ENCODE data around the gene HABP2.

HABP2 gene

DNA sequence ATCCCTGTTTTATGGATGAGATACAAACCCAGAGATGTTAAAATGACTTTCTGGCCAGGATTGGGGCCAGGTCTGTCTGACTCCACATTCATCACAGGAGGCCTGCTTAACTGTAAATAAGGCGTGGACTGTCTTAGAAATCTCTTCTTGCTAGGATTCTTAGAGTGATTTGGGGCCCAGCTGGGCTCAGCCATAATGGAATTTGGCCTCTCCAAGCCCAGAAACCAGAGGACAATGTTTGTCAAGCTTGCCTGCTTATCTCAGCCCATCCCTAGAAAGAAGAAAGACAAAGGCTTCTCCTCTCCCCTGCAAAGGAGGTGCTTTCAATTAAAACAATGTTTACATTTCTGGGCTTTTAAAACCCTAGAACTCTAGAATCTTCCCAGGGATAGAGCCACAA, 2.9 kb downstream of the HABP2 start:
- no peak overlapping the region for H3K4me3 ChIP-seq (ENCODE audit: low read depth, low read length)
- TF ChIP-seq, protein P1, sequence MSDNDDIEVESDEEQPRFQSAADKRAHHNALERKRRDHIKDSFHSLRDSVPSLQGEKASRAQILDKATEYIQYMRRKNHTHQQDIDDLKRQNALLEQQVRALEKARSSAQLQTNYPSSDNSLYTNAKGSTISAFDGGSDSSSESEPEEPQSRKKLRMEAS (IDR thresholded peaks at IDR 0.05; ENCODE audit: low read depth, low read length) = no peak
- no peak for DNase-seq (ENCODE audit: low read depth)

DNA sequence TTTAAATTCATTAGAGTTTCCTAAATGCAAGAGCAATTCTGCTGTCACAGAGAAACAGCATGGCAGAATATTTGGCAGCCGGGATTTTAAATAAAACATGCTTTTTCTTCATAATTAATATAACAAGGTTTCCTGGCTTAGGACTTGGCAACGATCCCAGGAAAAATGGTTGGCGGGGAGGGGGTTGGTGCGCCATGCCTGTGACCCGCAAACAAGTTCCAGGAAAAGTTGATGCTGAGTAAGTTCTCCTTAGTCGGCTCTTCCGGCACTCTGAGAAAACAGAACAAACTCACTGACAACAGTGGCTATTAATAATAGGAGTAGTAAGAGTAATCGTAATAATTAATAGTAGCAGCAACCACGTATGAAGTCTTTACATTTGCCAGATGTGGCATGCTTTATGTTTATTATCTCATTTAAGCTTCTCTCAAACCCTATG, 4.6 kb downstream of the HABP2 start:
- TF ChIP-seq MYC (IDR thresholded peaks at IDR 0.05; ENCODE audit: low read depth, low read length) (no peak), POLR2A (IDR thresholded peaks at IDR 0.05; ENCODE audit: extremely low read depth, insufficient read length) (no peak)
- TF ChIP-seq, protein P1 (IDR thresholded peaks at IDR 0.05; ENCODE audit: low read depth, low read length) = no peak
- TF ChIP-seq, protein P2, sequence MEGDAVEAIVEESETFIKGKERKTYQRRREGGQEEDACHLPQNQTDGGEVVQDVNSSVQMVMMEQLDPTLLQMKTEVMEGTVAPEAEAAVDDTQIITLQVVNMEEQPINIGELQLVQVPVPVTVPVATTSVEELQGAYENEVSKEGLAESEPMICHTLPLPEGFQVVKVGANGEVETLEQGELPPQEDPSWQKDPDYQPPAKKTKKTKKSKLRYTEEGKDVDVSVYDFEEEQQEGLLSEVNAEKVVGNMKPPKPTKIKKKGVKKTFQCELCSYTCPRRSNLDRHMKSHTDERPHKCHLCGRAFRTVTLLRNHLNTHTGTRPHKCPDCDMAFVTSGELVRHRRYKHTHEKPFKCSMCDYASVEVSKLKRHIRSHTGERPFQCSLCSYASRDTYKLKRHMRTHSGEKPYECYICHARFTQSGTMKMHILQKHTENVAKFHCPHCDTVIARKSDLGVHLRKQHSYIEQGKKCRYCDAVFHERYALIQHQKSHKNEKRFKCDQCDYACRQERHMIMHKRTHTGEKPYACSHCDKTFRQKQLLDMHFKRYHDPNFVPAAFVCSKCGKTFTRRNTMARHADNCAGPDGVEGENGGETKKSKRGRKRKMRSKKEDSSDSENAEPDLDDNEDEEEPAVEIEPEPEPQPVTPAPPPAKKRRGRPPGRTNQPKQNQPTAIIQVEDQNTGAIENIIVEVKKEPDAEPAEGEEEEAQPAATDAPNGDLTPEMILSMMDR (IDR thresholded peaks at IDR 0.05; ENCODE audit: low read depth, low read length) = no peak
- H3K4me3 ChIP-seq (ENCODE audit: low read depth, low read length) = no peak overlapping the region
- DNase-seq (ENCODE audit: low read depth) = no peak

DNA sequence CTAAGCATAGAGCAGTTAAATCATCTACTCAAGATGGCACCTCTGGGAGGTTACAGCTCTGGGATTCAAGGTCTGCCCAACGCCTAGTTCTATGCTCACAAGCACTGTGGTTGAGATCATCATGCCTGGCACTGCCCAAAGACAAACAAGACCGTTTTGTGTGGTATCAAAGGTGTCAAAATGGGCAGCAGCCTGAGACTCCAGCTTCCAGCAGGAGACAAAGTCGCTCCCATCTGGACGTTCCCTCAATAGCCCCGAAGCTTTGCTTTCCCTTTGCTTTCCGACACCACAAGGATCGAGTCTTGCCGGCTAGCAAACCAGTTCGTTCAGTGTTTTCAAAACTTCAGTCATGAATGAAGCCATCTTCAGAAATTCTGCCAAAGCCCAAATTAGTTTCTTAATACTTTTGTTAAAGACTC, 5.1 kb downstream of the HABP2 start:
- TF ChIP-seq, protein P1 (IDR thresholded peaks at IDR 0.05; ENCODE audit: low read depth, low read length) = no peak
- TF ChIP-seq MYC (IDR thresholded peaks at IDR 0.05; ENCODE audit: low read depth, low read length) (no peak), POLR2A (IDR thresholded peaks at IDR 0.05; ENCODE audit: extremely low read depth, insufficient read length) (no peak)
- TF ChIP-seq, protein P2 (IDR thresholded peaks at IDR 0.05; ENCODE audit: low read depth, low read length) = no peak
- no peak for DNase-seq (ENCODE audit: low read depth)
- no peak overlapping the region for H3K4me3 ChIP-seq (ENCODE audit: low read depth, low read length)

DNA sequence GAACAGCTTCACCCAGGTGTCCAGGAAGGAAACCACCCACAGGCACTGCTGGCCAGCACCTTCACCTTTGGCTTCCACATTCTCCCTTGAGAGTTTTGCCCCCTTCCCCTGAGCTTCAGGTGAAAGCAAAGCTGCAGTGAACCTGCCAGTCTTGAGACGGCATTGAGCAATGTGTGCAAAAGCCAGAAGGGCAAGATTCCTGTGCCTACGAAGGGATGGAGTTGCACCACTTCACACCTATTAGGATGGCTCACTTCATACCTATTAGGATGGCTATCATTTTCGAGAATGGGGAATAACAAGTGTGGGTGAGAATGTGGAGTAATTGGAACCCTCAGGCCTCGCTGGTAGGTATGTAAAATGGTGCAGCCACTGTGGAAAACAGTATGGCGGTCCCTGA, 7.2 kb downstream of the HABP2 start:
- H3K4me3 ChIP-seq (ENCODE audit: low read depth, low read length) = no peak overlapping the region
- DNase-seq (ENCODE audit: low read depth) = no peak
- TF ChIP-seq POLR2A (IDR thresholded peaks at IDR 0.05; ENCODE audit: extremely low read depth, insufficient read length) (no peak), MYC (IDR thresholded peaks at IDR 0.05; ENCODE audit: low read depth, low read length) (no peak)
- TF ChIP-seq, protein P1 (IDR thresholded peaks at IDR 0.05; ENCODE audit: low read depth, low read length) = no peak
- TF ChIP-seq, protein P2 (IDR thresholded peaks at IDR 0.05; ENCODE audit: low read depth, low read length) = no peak

DNA sequence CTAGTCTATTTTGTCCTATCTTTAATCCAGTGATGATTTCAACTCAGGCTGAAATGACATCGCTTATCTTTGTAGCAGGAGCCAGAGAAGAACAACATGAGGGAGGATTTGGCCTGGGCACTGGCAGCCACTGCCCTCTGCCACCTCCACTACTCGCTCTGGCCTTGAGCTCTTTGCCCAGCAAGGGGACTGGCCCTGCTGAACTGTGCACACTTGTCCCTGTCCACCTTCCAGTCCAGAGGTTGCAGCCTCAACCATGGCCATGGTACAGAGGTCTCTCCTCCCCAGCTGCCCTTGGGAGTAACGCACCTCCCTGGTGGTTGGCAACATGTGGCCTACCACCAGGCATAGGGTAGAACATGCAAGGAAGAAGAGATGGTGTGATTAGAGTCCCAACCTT, 8.4 kb downstream of the HABP2 start:
- TF ChIP-seq MYC (IDR thresholded peaks at IDR 0.05; ENCODE audit: low read depth, low read length) (no peak), POLR2A (IDR thresholded peaks at IDR 0.05; ENCODE audit: extremely low read depth, insufficient read length) (no peak)
- TF ChIP-seq, protein P2 (IDR thresholded peaks at IDR 0.05; ENCODE audit: low read depth, low read length) = no peak
- TF ChIP-seq, protein P1 (IDR thresholded peaks at IDR 0.05; ENCODE audit: low read depth, low read length) = no peak
- no peak for DNase-seq (ENCODE audit: low read depth)
- no peak overlapping the region for H3K4me3 ChIP-seq (ENCODE audit: low read depth, low read length)

DNA sequence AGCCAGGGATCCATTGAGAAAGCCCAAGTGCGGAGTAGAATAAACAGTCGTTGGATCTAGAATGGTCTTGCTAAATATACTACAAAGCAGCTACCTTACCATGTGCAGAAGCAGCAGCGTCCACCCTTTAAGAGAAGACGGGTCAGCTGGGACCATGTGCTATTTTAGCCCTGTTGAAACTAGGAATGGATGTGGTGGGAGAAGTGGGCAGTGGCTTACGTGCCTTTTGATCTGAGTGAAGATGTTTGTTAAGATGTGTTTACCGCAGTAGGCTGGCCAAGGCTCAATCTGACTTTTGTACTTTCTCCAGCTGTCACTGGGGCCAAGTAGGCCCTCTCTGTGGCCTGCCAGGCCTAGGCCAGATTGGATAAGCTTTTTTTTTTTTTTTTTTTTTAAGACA, 9.2 kb downstream of the HABP2 start:
- DNase-seq (ENCODE audit: low read depth) = no peak
- TF ChIP-seq, protein P1 (IDR thresholded peaks at IDR 0.05; ENCODE audit: low read depth, low read length) = no peak
- TF ChIP-seq, protein P2 (IDR thresholded peaks at IDR 0.05; ENCODE audit: low read depth, low read length) = no peak
- TF ChIP-seq MYC (IDR thresholded peaks at IDR 0.05; ENCODE audit: low read depth, low read length) = no peak
- no peak for TF ChIP-seq POLR2A (IDR thresholded peaks at IDR 0.05; ENCODE audit: extremely low read depth, insufficient read length)

More for the DNA sequence above, 9.2 kb downstream of the HABP2 start:
- no peak overlapping the region for H3K4me3 ChIP-seq (ENCODE audit: low read depth, low read length)
